Parathyroid adenoma (tissue), 2 donors: ENCODE results near the gene ADGRV1.

ENCODE experiments used
- H2AFZ ChIP-seq: fragments of 300-600 bp; sonication (generic); one replicate; pipeline ENCODE4 v1.7.0; 2017; ENCODE audit warnings: antibody characterized with exemption, mild to moderate bottlenecking
- H3K27ac ChIP-seq: fragments of 300-600 bp; sonication (generic); one replicate; pipeline ENCODE4 v1.7.0; 2017
- H3K27me3 ChIP-seq: fragments of 300-600 bp; sonication (generic); one replicate; pipeline ENCODE4 v1.7.0; 2017; ENCODE audit warnings: low read length; ENCODE audit not compliant: control insufficient read depth, insufficient read depth
- H3K36me3 ChIP-seq: fragments of 300-600 bp; sonication (generic); one replicate; pipeline ENCODE4 v1.7.0; 2017; ENCODE audit warnings: low read length; ENCODE audit not compliant: control insufficient read depth, insufficient read depth
- H3K4me1 ChIP-seq: fragments of 300-600 bp; sonication (generic); one replicate; pipeline ENCODE4 v1.7.0; 2017; ENCODE audit warnings: control low read depth
- H3K4me2 ChIP-seq: fragments of 300-600 bp; sonication (generic); one replicate; pipeline ENCODE4 v1.7.0; 2017; ENCODE audit warnings: low read length
- H3K4me3 ChIP-seq: fragments of 300-600 bp; sonication (generic); one replicate; pipeline ENCODE4 v1.7.0; 2017; ENCODE audit warnings: low read depth, low read length
- H3K79me2 ChIP-seq: fragments of 300-600 bp; sonication (generic); one replicate; pipeline ENCODE4 v1.7.0; 2017; ENCODE audit warnings: control low read depth
- H3K9ac ChIP-seq: fragments of 300-600 bp; sonication (generic); one replicate; pipeline ENCODE4 v1.7.0; 2017; ENCODE audit warnings: mild to moderate bottlenecking
- H3K9me3 ChIP-seq: fragments of 300-600 bp; sonication (generic); one replicate; pipeline ENCODE4 v1.7.0; 2017; ENCODE audit warnings: low read length; ENCODE audit not compliant: control insufficient read depth
- CTCF ChIP-seq: fragments of 300-600 bp; sonication (generic); IDR thresholded peaks from one replicate; pipeline ENCODE4 v1.7.0; 2017; ENCODE audit warnings: antibody characterized with exemption, mild to moderate bottlenecking
- donor health status: primary hyperparathyroidism.

The ADGRV1 gene

GRCh38 chr5:90997082-90997481 lies 438.5 kb downstream of the ADGRV1 start:
- no peak overlapping the region for H3K4me2 ChIP-seq
- H3K4me1 ChIP-seq, result no peaks in the 10 kb centered on the region
- H3K9ac ChIP-seq, result no peak overlapping the region
- no peaks in the 10 kb centered on the region for H3K9me3 ChIP-seq
- no peak for TF ChIP-seq CTCF
- no peaks in the 10 kb centered on the region for H3K27me3 ChIP-seq
- no peak overlapping the region for H3K4me3 ChIP-seq
- no peak overlapping the region for H2AFZ ChIP-seq
- H3K27ac ChIP-seq, result no peak overlapping the region
- no peaks in the 10 kb centered on the region for H3K79me2 ChIP-seq
- no peaks in the 10 kb centered on the region for H3K36me3 ChIP-seq

DNA sequence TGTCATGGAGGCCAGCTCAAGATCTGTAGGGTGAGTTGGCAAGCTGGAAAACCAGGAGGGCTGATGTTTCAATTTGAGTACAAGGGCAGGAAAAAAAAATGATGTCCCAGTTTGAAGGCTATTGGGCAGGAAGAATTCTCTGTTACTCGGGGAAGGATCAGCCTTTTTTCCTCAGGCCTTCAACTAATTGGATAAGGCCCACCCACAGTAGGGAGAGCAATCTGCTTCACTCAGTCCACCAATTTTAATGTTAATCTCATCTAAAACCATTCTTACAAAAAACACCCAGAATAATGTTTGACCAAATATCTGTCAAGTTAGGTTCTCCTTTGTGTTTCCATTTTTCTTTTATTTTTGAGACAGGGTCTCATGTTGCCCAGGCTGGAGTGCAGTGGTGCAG lies 442.1 kb downstream of the ADGRV1 start:
- no peaks in the 10 kb centered on the region for H3K4me1 ChIP-seq
- no peak for TF ChIP-seq CTCF
- H3K27ac ChIP-seq, result no peak overlapping the region
- H2AFZ ChIP-seq, result no peak overlapping the region
- H3K79me2 ChIP-seq, result no peaks in the 10 kb centered on the region
- H3K4me2 ChIP-seq, result no peak overlapping the region
- H3K36me3 ChIP-seq, result no peaks in the 10 kb centered on the region
- no peaks in the 10 kb centered on the region for H3K27me3 ChIP-seq
- H3K9ac ChIP-seq, result no peak overlapping the region
- H3K4me3 ChIP-seq, result no peak overlapping the region
- no peaks in the 10 kb centered on the region for H3K9me3 ChIP-seq

- H3K9ac ChIP-seq, result no peak overlapping the region
- H3K27me3 ChIP-seq, result no peaks in the 10 kb centered on the region
- no peaks in the 10 kb centered on the region for H3K36me3 ChIP-seq
- no peak overlapping the region for H3K4me3 ChIP-seq
- H2AFZ ChIP-seq, result no peak overlapping the region
- H3K9me3 ChIP-seq, result no peaks in the 10 kb centered on the region
- no peak for TF ChIP-seq CTCF
- H3K4me2 ChIP-seq, result no peak overlapping the region
- H3K27ac ChIP-seq, result no peak overlapping the region
- H3K79me2 ChIP-seq, result no peaks in the 10 kb centered on the region
- no peaks in the 10 kb centered on the region for H3K4me1 ChIP-seq
Observed at GRCh38 chr5:91006713-91007112, 448.1 kb downstream of the ADGRV1 start.

- H3K9ac ChIP-seq, result no peak overlapping the region
Observed at GRCh38 chr5:91007251-91007650, 448.7 kb downstream of the ADGRV1 start.

More at GRCh38 chr5:91007251-91007650, 448.7 kb downstream of the ADGRV1 start:
- Histone ChIP-seq H3K4me1 (no peaks in the 10 kb centered on the region), H3K36me3 (no peaks in the 10 kb centered on the region), H3K79me2 (no peaks in the 10 kb centered on the region), H3K27ac (no peak overlapping the region), H3K27me3 (no peaks in the 10 kb centered on the region), H3K4me3 (no peak overlapping the region), H2AFZ (no peak overlapping the region), H3K9me3 (no peaks in the 10 kb centered on the region), H3K4me2 (no peak overlapping the region)
- TF ChIP-seq CTCF, result no peak
